OCI-LY1 (cell line): Measurements from ENCODE around the gene RUNX1.

Experiments
- EZH2 ChIP-seq: fragments of 200-600 bp; sonication (generic), shearing (Covaris generic); IDR thresholded peaks from 2 replicates; pipeline ENCODE4 v1.8.0; 2017; ENCODE audit warnings: borderline replicate concordance, mixed run types, mild to moderate bottlenecking, antibody characterized with exemption, low read length, moderate library complexity, mixed read lengths
- TF ChIP-seq, protein P1 (sequence below): fragments of 200-600 bp; sonication (generic), shearing (Covaris generic); IDR thresholded peaks from 2 replicates; pipeline ENCODE4 v1.5.1; 2017; ENCODE audit warnings: mild to moderate bottlenecking, antibody characterized with exemption, low read length, moderate library complexity, mixed read lengths

DNA sequence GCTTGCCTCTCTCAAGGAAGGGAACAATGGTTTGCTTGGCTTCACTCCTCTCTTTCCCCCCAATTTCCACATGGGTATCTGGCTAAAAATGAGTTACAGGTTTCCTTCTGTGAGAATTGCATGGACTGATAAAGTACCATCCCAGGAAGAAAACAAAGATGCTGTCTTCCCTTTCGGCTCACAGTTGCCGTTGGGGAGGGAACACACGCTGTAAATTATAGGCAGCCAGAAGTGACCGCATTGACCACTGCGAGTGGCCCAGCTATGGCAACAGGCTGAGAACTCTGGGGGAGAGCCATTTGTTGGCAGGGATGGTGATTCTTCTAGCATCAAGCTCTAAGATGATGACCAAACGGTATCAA lies 2.9 kb downstream of the RUNX1 start:
- TF ChIP-seq, protein P1, sequence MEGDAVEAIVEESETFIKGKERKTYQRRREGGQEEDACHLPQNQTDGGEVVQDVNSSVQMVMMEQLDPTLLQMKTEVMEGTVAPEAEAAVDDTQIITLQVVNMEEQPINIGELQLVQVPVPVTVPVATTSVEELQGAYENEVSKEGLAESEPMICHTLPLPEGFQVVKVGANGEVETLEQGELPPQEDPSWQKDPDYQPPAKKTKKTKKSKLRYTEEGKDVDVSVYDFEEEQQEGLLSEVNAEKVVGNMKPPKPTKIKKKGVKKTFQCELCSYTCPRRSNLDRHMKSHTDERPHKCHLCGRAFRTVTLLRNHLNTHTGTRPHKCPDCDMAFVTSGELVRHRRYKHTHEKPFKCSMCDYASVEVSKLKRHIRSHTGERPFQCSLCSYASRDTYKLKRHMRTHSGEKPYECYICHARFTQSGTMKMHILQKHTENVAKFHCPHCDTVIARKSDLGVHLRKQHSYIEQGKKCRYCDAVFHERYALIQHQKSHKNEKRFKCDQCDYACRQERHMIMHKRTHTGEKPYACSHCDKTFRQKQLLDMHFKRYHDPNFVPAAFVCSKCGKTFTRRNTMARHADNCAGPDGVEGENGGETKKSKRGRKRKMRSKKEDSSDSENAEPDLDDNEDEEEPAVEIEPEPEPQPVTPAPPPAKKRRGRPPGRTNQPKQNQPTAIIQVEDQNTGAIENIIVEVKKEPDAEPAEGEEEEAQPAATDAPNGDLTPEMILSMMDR, result no peak
- TF ChIP-seq EZH2, result no peak
